ENCODE measurements around the gene ERRFI1. TPM values are rescaled to one million over a fixed set of nuclear protein-coding genes. Genes with fewer than 3 reads are reported as not detected.

Gene ERRFI1
- total and polyA plus RNA-seq, 10 of the 15 experiments (the other 5 are each of a cell fraction or from before 2014, with no cell fraction given): 0.90 to 6.5 (median 3.1) TPM

DNA sequence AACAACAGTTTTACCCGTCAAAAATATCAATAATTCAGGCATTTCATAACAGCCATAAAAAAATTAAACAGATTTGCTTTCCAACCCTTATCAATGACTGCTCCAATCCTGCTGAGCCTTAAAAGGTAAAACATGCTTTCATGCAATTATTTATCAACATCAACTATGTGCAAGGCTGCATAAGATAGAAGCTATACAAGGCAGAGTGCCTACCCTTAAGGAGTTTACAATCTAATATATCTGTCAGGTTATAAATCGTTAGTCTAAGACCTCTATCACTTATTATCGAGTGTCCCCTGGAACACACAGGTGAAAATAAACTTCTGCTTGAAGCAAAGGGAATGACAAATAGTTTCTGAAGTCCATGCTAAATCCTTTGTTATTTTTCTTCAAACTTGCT, 1.8 kb downstream of the ERRFI1 start:
- intact Hi-C loops (cut with micrococcal nuclease; ENCODE audit: unreplicated experiment): no loop called here
- no peaks in the 10 kb centered on the region for H3K9me3 ChIP-seq (replicated peaks; ENCODE audit: control insufficient read depth, insufficient read depth, low read length)
- H3K4me2 ChIP-seq (ENCODE audit: control insufficient read depth, insufficient read depth): no peak overlapping the region
- H3K36me3 ChIP-seq (ENCODE audit: control insufficient read depth in 2 of 2, insufficient read depth in 2 of 2, low read length in 1 of 2): no peaks in the 10 kb centered on the region
- FAIRE-seq: no peak
- RAD21 ChIA-PET (ENCODE audit: unreplicated experiment): interaction anchor here (0.8 to 1.3 kb wide), 3 partner anchors 9 to 290 kb away, joined by 3 read pairs; no protein-coding TSS in a partner anchor
- in situ Hi-C loops (cut with MboI): loop anchor here (5.0 kb wide), 1 partner anchor 288 kb away; no protein-coding TSS in a partner anchor
- BruUV-seq (replicated peaks): no TSS peak
- no peak for ATAC-seq
- 82% methylated on average over 3 of the region's 3 CpGs for whole genome bisulfite sequencing (ENCODE audit: insufficient coverage, insufficient replicate concordance, low lambda C conversion rate, missing lambda C conversion rate)
- no peaks in the 10 kb centered on the region for H3K79me2 ChIP-seq (ENCODE audit: control insufficient read depth, insufficient read depth, low read length)
- POLR2A ChIA-PET: no interaction called here
- H3K27me3 ChIP-seq (replicated peaks in 1 of 2; ENCODE audit: control insufficient read depth in 2 of 2, insufficient read depth in 2 of 2, low read length in 1 of 2): peaks cover 0 to 4% of the 10 kb centered on the region in 2 experiments; a peak in 1 of 4 replicates
- TF ChIP-seq ZNF274 (IDR thresholded peaks at IDR 0.05; ENCODE audit: insufficient read depth, insufficient read length) (no peak), ATF7 (IDR thresholded peaks at IDR 0.05; ENCODE audit: low read depth) (no peak), SPI1 (IDR thresholded peaks at IDR 0.05; ENCODE audit: borderline replicate concordance, insufficient read depth, low read depth, low read length) (no peak), FOXM1 (IDR thresholded peaks at IDR 0.05; ENCODE audit: low read depth, low read length) (no peak), EP300 (IDR thresholded peaks at IDR 0.05; ENCODE audit: borderline replicate concordance in 1 of 2, control insufficient read depth in 1 of 2, low read depth in 2 of 2, low read length in 2 of 2) (no peak)
- TF ChIP-seq, protein P1, sequence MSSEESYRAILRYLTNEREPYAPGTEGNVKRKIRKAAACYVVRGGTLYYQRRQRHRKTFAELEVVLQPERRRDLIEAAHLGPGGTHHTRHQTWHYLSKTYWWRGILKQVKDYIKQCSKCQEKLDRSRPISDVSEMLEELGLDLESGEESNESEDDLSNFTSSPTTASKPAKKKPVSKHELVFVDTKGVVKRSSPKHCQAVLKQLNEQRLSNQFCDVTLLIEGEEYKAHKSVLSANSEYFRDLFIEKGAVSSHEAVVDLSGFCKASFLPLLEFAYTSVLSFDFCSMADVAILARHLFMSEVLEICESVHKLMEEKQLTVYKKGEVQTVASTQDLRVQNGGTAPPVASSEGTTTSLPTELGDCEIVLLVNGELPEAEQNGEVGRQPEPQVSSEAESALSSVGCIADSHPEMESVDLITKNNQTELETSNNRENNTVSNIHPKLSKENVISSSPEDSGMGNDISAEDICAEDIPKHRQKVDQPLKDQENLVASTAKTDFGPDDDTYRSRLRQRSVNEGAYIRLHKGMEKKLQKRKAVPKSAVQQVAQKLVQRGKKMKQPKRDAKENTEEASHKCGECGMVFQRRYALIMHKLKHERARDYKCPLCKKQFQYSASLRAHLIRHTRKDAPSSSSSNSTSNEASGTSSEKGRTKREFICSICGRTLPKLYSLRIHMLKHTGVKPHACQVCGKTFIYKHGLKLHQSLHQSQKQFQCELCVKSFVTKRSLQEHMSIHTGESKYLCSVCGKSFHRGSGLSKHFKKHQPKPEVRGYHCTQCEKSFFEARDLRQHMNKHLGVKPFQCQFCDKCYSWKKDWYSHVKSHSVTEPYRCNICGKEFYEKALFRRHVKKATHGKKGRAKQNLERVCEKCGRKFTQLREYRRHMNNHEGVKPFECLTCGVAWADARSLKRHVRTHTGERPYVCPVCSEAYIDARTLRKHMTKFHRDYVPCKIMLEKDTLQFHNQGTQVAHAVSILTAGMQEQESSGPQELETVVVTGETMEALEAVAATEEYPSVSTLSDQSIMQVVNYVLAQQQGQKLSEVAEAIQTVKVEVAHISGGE (CRISPR knock-in tag; IDR thresholded peaks at IDR 0.05): no peak
- TF ChIP-seq, protein P2, sequence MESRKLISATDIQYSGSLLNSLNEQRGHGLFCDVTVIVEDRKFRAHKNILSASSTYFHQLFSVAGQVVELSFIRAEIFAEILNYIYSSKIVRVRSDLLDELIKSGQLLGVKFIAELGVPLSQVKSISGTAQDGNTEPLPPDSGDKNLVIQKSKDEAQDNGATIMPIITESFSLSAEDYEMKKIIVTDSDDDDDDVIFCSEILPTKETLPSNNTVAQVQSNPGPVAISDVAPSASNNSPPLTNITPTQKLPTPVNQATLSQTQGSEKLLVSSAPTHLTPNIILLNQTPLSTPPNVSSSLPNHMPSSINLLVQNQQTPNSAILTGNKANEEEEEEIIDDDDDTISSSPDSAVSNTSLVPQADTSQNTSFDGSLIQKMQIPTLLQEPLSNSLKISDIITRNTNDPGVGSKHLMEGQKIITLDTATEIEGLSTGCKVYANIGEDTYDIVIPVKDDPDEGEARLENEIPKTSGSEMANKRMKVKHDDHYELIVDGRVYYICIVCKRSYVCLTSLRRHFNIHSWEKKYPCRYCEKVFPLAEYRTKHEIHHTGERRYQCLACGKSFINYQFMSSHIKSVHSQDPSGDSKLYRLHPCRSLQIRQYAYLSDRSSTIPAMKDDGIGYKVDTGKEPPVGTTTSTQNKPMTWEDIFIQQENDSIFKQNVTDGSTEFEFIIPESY (IDR thresholded peaks at IDR 0.05): no peak
- H3K4me3 ChIP-seq: no peak overlapping the region
- no peak for DNase-seq (ENCODE audit: low read depth, low spot score)
- no peak overlapping the region for H2AFZ ChIP-seq (ENCODE audit: control insufficient read depth, low read depth, low read length)
- no peak overlapping the region for H3K9ac ChIP-seq (ENCODE audit: control insufficient read depth, insufficient read depth, low read length)
- CTCF ChIA-PET: interaction anchor here (1.1 to 2.2 kb wide), 5 partner anchors 9 to 291 kb away, joined by 3 to 11 read pairs (median 4); no protein-coding TSS in a partner anchor
- H3K4me1 ChIP-seq (ENCODE audit: control insufficient read depth, insufficient read depth, low read length): peaks cover 5% of the 10 kb centered on the region
- SMC1A ChIA-PET (ENCODE audit: uncharacterized antibody, unreplicated experiment): interaction anchor here (2.5 kb wide), 1 partner anchor 9 kb away, joined by 11 read pairs; no protein-coding TSS in a partner anchor
- H4K20me1 ChIP-seq (ENCODE audit: control insufficient read depth, insufficient read depth): no peaks in the 10 kb centered on the region
- no peak overlapping the region for H3K27ac ChIP-seq (ENCODE audit: control insufficient read depth, insufficient read depth)

All from GM12878 (cell line).